ENCODE results near the gene INPP4B. TPM values are rescaled to one million over a fixed set of nuclear protein-coding genes. Genes with fewer than 3 reads are reported as not detected.

INPP4B gene
- total and polyA plus RNA-seq, 7 donors: 4.2 to 27.3 (median 17.2) TPM

DNA sequence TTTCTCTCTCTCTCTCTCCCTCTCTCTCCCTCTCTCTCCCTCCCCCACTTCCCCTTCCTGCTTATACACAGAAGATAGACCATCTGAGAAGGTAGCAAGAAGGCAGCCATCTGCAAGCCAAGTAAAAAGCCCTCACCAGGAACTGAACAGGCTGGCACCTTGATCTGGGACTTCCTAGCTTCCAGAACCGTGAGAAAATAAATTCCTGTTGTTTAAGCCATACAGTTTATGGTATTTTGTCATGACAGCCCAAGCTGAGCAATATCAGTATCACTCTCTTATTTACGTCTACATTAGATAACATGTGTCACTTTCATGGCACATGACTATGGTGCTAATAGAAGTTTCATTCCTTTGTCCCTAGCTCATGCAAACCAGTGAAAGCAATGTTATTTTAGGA lies 581.1 kb downstream of the INPP4B start:
- intact Hi-C loops (cut with DNase I): no loop called here
- Histone ChIP-seq H3K27me3 (no peaks in the 10 kb centered on the region), H3K36me3 (no peaks in the 10 kb centered on the region), H3K9me3 (no peaks in the 10 kb centered on the region), H3K4me1 (peaks cover 0 to 28% (median 15%) of the 10 kb centered on the region in 4 donors), H3K4me3 (no peak overlapping the region), H3K27ac (peak overlapping the region in 1 of 4 donors; percentile 1)
- 74 to 77% methylated on average over 2 of the region's 2 CpGs for WGBS, 2 donors
- no peak for DNase-seq
- TF ChIP-seq EP300 (IDR thresholded peaks at IDR 0.05): no peak
- TF ChIP-seq, protein P1, sequence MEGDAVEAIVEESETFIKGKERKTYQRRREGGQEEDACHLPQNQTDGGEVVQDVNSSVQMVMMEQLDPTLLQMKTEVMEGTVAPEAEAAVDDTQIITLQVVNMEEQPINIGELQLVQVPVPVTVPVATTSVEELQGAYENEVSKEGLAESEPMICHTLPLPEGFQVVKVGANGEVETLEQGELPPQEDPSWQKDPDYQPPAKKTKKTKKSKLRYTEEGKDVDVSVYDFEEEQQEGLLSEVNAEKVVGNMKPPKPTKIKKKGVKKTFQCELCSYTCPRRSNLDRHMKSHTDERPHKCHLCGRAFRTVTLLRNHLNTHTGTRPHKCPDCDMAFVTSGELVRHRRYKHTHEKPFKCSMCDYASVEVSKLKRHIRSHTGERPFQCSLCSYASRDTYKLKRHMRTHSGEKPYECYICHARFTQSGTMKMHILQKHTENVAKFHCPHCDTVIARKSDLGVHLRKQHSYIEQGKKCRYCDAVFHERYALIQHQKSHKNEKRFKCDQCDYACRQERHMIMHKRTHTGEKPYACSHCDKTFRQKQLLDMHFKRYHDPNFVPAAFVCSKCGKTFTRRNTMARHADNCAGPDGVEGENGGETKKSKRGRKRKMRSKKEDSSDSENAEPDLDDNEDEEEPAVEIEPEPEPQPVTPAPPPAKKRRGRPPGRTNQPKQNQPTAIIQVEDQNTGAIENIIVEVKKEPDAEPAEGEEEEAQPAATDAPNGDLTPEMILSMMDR (IDR thresholded peaks at IDR 0.05): no peak
- TF ChIP-seq POLR2A (IDR thresholded peaks at IDR 0.05): no peak
- TF ChIP-seq POLR2AphosphoS5 (IDR thresholded peaks at IDR 0.05): no peak

DNA sequence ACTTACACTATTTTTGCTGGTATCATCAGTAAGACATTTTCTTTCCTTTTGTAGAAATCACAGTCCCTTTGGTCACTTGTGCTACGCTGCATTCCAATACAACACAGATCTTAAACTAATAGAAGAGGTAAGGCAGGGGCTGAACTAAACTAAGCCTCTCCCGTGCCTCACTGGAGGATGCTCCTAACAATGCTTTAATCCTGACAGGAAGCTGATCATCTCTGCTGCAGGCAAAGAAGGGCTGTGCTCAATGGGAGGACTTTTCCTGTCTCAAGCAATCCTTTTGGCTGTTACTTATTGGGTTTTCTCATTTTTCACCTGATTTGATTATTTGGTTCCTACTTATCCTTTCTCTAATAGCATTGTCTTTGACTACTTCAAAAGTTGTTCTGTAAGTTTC lies 583.1 kb downstream of the INPP4B start:
- no peak overlapping the region for H3K27ac ChIP-seq
- H3K4me1 ChIP-seq: peaks cover 0 to 17% (median 13%) of the 10 kb centered on the region in 4 donors
- DNase-seq: no peak
- 81 to 85% methylated on average over 2 of the region's 2 CpGs for WGBS, 2 donors
- intact Hi-C loops (cut with DNase I): no loop called here
- no peaks in the 10 kb centered on the region for H3K9me3 ChIP-seq
- TF ChIP-seq POLR2AphosphoS5 (IDR thresholded peaks at IDR 0.05): no peak
- TF ChIP-seq, protein P1 (IDR thresholded peaks at IDR 0.05): no peak
- no peak for TF ChIP-seq POLR2A (IDR thresholded peaks at IDR 0.05)
- no peak for TF ChIP-seq EP300 (IDR thresholded peaks at IDR 0.05)
- H3K27me3 ChIP-seq: no peaks in the 10 kb centered on the region
- no peaks in the 10 kb centered on the region for H3K36me3 ChIP-seq
- H3K4me3 ChIP-seq: no peak overlapping the region

DNA sequence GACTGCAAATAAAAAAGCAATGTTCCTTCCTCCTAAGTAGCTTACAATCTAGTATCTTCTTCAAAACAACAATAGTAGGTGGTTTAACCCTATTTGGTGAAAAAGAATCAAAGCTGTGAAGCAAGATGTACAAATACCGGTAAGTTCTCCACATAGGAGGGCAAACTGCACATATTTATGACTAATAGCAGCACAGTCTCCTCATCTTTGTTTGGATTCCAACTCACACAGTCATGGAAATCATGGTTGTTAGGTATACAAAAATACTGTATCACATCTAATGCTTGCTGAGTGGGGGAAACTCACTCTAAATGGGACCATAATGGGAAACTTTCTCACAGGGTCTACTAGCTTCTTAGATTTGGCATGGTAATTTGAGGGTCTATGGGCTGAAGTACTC lies 597.2 kb downstream of the INPP4B start:
- H3K4me3 ChIP-seq: no peak overlapping the region
- 92 to 96% methylated on average over 1 of the region's 1 CpG for WGBS, 2 donors
- H3K9me3 ChIP-seq: peaks cover 0 to 2% (median 0%) of the 10 kb centered on the region in 4 donors
- H3K27me3 ChIP-seq: no peaks in the 10 kb centered on the region
- no peak for DNase-seq
- no peaks in the 10 kb centered on the region for H3K36me3 ChIP-seq
- TF ChIP-seq, protein P1 (IDR thresholded peaks at IDR 0.05): no peak
- no peak for TF ChIP-seq EP300 (IDR thresholded peaks at IDR 0.05)
- TF ChIP-seq POLR2A (IDR thresholded peaks at IDR 0.05): no peak
- intact Hi-C loops (cut with DNase I): no loop called here
- no peaks in the 10 kb centered on the region for H3K4me1 ChIP-seq
- H3K27ac ChIP-seq: no peak overlapping the region

DNA sequence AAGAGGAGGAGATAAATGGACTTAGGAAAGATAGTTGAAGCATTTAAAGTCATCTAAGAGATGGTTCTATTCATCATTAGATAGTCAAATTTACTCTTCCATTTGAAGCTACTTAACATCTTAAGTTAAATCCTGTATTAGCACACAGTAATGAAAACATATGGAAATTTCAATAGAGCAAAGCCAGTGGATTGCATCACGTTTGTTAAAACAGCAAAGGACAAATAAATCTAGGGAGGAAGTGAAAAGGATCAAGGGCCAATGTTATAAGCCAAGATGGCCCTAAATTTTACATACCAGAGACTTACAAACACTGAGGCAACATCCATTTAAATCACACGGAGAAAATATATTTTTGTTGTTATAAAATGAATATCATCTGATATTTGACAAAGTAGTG lies 602.8 kb downstream of the INPP4B start:
- intact Hi-C loops (cut with DNase I): no loop called here
- no peaks in the 10 kb centered on the region for H3K36me3 ChIP-seq
- DNase-seq: no peak
- H3K27me3 ChIP-seq: no peaks in the 10 kb centered on the region
- peaks cover 0 to 6% (median 0%) of the 10 kb centered on the region in 4 donors for H3K4me1 ChIP-seq
- no peak overlapping the region for H3K27ac ChIP-seq
- H3K4me3 ChIP-seq: no peak overlapping the region
- TF ChIP-seq EP300 (IDR thresholded peaks at IDR 0.05) (no peak), POLR2A (IDR thresholded peaks at IDR 0.05) (no peak), POLR2AphosphoS5 (IDR thresholded peaks at IDR 0.05) (no peak)
- TF ChIP-seq, protein P1 (IDR thresholded peaks at IDR 0.05): no peak
- peaks cover 0 to 2% (median 0%) of the 10 kb centered on the region in 4 donors for H3K9me3 ChIP-seq
- 80 to 83% methylated on average over 2 of the region's 2 CpGs for WGBS, 2 donors

DNA sequence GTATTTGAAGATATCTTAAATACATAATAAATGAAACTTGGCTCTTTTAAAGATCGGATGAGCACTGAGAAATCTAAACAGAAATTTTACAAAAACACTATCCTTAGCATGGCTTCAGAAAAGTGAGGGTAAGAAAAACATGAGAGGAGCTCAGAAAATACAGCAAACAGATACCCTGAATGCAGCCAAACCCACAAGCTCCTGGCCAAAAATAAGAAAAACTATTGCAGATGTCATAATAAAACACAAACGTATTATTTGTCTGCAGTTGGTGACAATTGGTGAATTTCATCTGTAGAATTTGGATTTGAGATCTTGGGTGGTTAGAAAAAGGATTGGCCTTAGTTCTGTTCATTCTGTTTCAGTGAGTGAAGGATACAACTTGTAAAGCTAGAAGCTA lies 603.9 kb downstream of the INPP4B start:
- Histone ChIP-seq H3K4me3 (no peak overlapping the region), H3K27ac (no peak overlapping the region), H3K9me3 (peaks cover 0 to 2% (median 0%) of the 10 kb centered on the region in 4 donors), H3K27me3 (no peaks in the 10 kb centered on the region), H3K4me1 (peaks cover 0 to 6% (median 0%) of the 10 kb centered on the region in 4 donors), H3K36me3 (no peaks in the 10 kb centered on the region)
- 81 to 84% methylated on average over 2 of the region's 2 CpGs for WGBS, 2 donors
- intact Hi-C loops (cut with DNase I): no loop called here
- TF ChIP-seq, protein P1 (IDR thresholded peaks at IDR 0.05): no peak
- TF ChIP-seq POLR2A (IDR thresholded peaks at IDR 0.05) (no peak), EP300 (IDR thresholded peaks at IDR 0.05) (no peak), POLR2AphosphoS5 (IDR thresholded peaks at IDR 0.05) (no peak)
- no peak for DNase-seq
